ENCODE results near the gene PRSS38.

DNA sequence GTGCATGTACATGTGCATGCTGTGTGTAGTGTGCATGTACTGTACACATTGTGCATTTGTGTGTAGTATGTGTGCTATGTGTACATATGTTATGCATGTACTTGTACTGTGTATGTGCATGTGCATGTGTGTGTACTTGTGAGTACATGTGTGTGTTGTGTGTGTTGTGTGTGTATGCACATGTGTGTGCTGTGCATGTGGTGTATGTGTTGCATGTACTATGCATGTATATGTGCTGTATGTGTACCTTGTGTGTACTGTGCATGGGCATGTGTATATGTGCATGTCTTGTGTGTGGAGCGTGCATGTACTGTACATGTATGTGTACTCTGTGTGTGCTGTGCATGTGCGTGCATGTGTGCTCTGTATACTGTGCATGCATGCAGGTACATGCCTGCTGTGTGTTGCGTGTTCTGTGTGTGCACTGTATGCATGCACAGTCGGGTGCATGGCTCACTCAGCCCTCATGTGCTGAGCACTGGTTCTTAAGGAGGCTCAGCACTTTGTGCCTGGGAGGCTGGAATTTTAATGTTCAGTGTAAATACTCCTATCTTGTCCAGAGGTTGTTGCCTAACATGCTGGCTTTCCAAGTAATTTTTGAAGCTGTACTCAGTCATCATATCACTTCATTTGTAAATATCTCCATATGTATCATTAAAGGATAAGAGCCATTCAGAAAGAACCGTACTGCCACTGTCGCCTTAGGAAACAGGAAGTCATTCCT, 47.9 kb upstream of the PRSS38 start:
- TF ChIP-seq HDAC2 (IDR thresholded peaks at IDR 0.05) (no peak), FOSL2 (IDR thresholded peaks at IDR 0.05) (no peak), FOSL2 (CRISPR knock-in tag; IDR thresholded peaks at IDR 0.05) (no peak), CBX2 (IDR thresholded peaks at IDR 0.05; ENCODE audit: borderline replicate concordance, low read depth) (no peak), CEBPB (IDR thresholded peaks at IDR 0.05) (no peak), POLR2AphosphoS2 (conservative IDR thresholded peaks at IDR 0.05; ENCODE audit: low read length) (no peak), EP300 (IDR thresholded peaks at IDR 0.05) (no peak), CHD2 (IDR thresholded peaks at IDR 0.05; ENCODE audit: low read length, partially characterized antibody) (no peak)
- TF ChIP-seq, protein P1, sequence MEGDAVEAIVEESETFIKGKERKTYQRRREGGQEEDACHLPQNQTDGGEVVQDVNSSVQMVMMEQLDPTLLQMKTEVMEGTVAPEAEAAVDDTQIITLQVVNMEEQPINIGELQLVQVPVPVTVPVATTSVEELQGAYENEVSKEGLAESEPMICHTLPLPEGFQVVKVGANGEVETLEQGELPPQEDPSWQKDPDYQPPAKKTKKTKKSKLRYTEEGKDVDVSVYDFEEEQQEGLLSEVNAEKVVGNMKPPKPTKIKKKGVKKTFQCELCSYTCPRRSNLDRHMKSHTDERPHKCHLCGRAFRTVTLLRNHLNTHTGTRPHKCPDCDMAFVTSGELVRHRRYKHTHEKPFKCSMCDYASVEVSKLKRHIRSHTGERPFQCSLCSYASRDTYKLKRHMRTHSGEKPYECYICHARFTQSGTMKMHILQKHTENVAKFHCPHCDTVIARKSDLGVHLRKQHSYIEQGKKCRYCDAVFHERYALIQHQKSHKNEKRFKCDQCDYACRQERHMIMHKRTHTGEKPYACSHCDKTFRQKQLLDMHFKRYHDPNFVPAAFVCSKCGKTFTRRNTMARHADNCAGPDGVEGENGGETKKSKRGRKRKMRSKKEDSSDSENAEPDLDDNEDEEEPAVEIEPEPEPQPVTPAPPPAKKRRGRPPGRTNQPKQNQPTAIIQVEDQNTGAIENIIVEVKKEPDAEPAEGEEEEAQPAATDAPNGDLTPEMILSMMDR (IDR thresholded peaks at IDR 0.05) = no peak
